Measurements from ENCODE around the gene IGSF6.

The IGSF6 gene

GRCh38 chr16:21599122-21600030, 53.0 kb downstream of the IGSF6 start, which contains the start of gene METTL9:
Gene METTL9, plus strand, starts transcription at chr16:21599577. Its CDS starts 157 bp downstream, at chr16:21599734.
- DNase-seq (ENCODE audit: low read depth), result peak; percentile 95
- peak within 1 kb of the TSS; percentile 76 for H3K4me3 ChIP-seq (replicated peaks; ENCODE audit: low read depth, low read length)
- TF ChIP-seq CTCF (IDR thresholded peaks at IDR 0.05; ENCODE audit: low read length, missing control alignments), result no peak

DNA sequence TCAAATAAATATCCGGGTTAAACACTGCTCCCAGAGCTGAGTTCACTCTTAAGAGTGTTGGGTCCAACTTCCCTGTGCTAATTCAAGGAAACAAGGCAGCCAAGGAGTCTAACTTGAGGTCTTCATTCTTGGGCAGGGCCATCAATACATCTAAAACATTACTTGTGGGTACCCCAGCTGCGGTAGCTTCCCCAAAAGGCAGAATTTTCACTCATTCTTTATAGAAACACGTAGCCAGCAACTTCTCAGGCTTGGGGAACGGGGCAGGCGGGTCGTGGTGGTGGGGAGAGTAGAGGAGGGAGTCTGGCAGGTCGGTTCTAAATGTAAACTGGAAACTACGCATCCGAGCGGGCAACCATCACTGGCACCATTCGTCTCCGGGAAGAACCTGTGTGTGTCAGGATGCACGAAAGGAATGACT, 53.7 kb downstream of the IGSF6 start:
- H3K4me3 ChIP-seq (replicated peaks; ENCODE audit: low read depth, low read length), result peak overlapping the region; percentile 76
- DNase-seq (ENCODE audit: low read depth), result no peak
- TF ChIP-seq CTCF (IDR thresholded peaks at IDR 0.05; ENCODE audit: low read length, missing control alignments), result no peak

DNA sequence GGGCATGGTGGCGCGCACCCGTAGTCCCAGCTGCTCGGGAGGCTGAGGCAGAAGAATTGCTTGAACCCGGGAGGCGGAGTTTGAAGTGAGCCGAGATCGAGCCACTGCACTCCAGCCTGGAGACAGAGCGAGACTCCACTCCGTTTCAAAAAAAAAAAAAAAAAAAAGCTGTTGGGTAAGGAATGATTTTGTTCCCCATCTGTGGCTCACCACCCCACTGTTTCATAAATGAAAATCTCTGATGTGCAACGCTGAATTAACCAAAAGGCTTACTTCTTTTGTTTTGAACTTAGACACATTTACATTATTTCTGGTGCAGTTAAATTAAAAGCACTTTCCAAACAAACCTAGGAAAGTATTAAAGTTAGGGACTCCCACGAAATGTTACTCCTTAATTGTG, 54.2 kb downstream of the IGSF6 start:
- no peak for DNase-seq (ENCODE audit: low read depth)
- no peak overlapping the region for H3K4me3 ChIP-seq (replicated peaks; ENCODE audit: low read depth, low read length)
- TF ChIP-seq CTCF (IDR thresholded peaks at IDR 0.05; ENCODE audit: low read length, missing control alignments), result no peak

DNA sequence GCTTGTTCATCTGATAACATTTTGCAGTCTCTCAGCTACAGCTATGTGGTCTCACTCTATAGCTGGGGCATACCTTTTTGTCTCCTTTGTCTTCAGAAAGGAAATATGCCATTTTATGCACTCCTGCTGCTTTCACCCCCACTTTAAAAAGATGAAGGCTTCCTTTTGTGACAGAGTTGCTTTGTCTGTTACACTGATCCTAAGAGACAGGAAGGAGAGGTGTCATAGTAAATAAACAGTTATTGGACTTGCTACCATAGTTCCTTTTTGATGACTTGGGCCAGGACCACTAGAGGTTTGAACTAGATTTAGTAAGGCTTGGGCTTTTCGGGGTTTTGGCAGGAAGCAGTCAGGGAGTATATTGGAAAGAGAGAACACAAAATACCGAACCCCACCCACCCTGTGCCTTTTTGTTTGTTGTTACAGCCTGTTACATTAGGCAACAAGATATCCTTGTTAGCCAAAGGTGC, 54.8 kb downstream of the IGSF6 start:
- no peak for DNase-seq (ENCODE audit: low read depth)
- H3K4me3 ChIP-seq (replicated peaks; ENCODE audit: low read depth, low read length), result no peak overlapping the region
- no peak for TF ChIP-seq CTCF (IDR thresholded peaks at IDR 0.05; ENCODE audit: low read length, missing control alignments)

- no peak overlapping the region for H3K4me3 ChIP-seq (replicated peaks; ENCODE audit: low read depth, low read length)
- TF ChIP-seq CTCF (IDR thresholded peaks at IDR 0.05; ENCODE audit: low read length, missing control alignments), result no peak
- DNase-seq (ENCODE audit: low read depth), result no peak
Measured at GRCh38 chr16:21593530-21594289, 58.7 kb downstream of the IGSF6 start.

DNA sequence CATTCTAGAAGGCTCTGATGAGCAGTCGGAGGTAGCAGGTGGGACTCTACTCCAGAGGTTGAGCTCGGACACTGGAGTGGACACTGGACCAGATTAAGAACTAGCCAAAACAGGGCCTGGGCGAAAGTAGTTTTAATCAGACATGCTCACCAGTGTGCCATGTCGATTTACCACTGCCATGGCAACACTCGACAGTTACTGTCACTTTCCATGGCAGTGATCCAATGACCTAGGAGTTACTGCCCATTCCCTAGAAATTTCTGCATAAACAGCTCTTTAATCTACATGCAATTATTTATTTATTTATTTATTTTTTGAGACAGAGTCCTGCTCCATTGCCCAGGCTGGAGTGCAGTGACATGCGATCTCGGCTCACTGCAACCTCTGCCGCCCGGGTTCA, 60.2 kb downstream of the IGSF6 start:
- no peak for TF ChIP-seq CTCF (IDR thresholded peaks at IDR 0.05; ENCODE audit: low read length, missing control alignments)
- no peak for DNase-seq (ENCODE audit: low read depth)
- no peak overlapping the region for H3K4me3 ChIP-seq (replicated peaks; ENCODE audit: low read depth, low read length)
